Transverse colon (tissue), 4 donors: ENCODE measurements around the gene CELA3B. TPM values are rescaled to one million over a fixed set of nuclear protein-coding genes. Genes with fewer than 3 reads are reported as not detected.
A peak's percentile ranks its signal among the peaks of the same experiment; 100 is the strongest.
"Not testable (repeated sequence)": the region's sequence is repeated elsewhere in the genome, so short reads cannot be mapped to it uniquely, and the experiment has no call there.

ENCODE experiments used
- DNase-seq: peaks from one replicate; pipeline ENCODE4 v3.0.0-alpha.2; 2019
- H3K27ac ChIP-seq, 4 donors: fragments of 200-600 bp; sonication (generic); 2 replicates each; pipeline ENCODE4 v1.5.1; 2016 to 2018; ENCODE audit warnings: inconsistent platforms in 4 of 4
- H3K27me3 ChIP-seq: fragments of 200-600 bp; sonication (generic); 2 replicates; pipeline ENCODE4 v1.5.1; 2017; ENCODE audit warnings: inconsistent platforms
- H3K36me3 ChIP-seq, 4 donors: fragments of 200-600 bp; sonication (generic); 2 replicates each; pipeline ENCODE4 v1.5.1; 2017 to 2019; ENCODE audit warnings: inconsistent platforms in 4 of 4
- H3K4me1 ChIP-seq, 4 donors: fragments of 200-600 bp; sonication (generic); 2 replicates each; pipeline ENCODE4 v1.5.1; 2017 to 2020; ENCODE audit warnings: inconsistent platforms in 4 of 4
- H3K4me3 ChIP-seq, 4 donors: fragments of 200-600 bp; sonication (generic); 1 replicate in 1 of 4; 2 replicates in 3 of 4; pipeline versions ENCODE4 v1.5.1 to v1.6.1; 2017 to 2019; ENCODE audit warnings: inconsistent platforms in 4 of 4
- H3K9me3 ChIP-seq, 2 donors: fragments of 200-600 bp; sonication (generic); 2 replicates each; pipeline ENCODE4 v1.5.1; 2017 to 2019; ENCODE audit warnings: inconsistent platforms in 2 of 2
- CTCF ChIP-seq, 5 experiments: fragments of 200-600 bp in 3 of 5; fragments of 450-650 bp in 2 of 5; sonication (generic) in 3 of 5; IDR thresholded peaks; 1 replicate in 2 of 5; 2 replicates in 3 of 5; pipeline ENCODE4 v1.5.1; 2016 to 2017; ENCODE audit warnings: antibody characterized with exemption in 5 of 5, inconsistent platforms in 3 of 5, mild to moderate bottlenecking in 2 of 5, moderate library complexity in 1 of 5
- EP300 ChIP-seq: sonication (generic); formaldehyde crosslinking; IDR thresholded peaks from one replicate; pipeline ENCODE4 v1.6.1; 2017; ENCODE audit warnings: antibody characterized with exemption, low read depth
- POLR2A ChIP-seq: fragments of 450-650 bp; IDR thresholded peaks from one replicate; pipeline ENCODE4 v1.6.1; 2016; ENCODE audit warnings: antibody characterized with exemption, mild to moderate bottlenecking, moderate library complexity
- POLR2AphosphoS5 ChIP-seq, 3 donors: sonication (generic); formaldehyde crosslinking; IDR thresholded peaks; one replicate each; pipeline ENCODE4 v1.6.1; 2016; ENCODE audit warnings: antibody characterized with exemption in 3 of 3
- WGBS, 2 donors: methylation state at CpG; one replicate each; pipeline ENCODE4 v1.1.5; 2018; ENCODE audit warnings: low coverage in 1 of 2; 5-methylcytosine and 5-hydroxymethylcytosine counted together
- in situ Hi-C, 4 donors: fragments of 200-750 bp; cut with MboI; loops; one replicate each; pipeline versions ENCODE4 v1.15.0 to v1.15.1; 2017; ENCODE audit warnings: low sequenced_read_pairs in 3 of 4, low pct_ligation_motif_present in 1 of 4, low pct_unique_long_range_greater_than_20kb in 1 of 4
- intact Hi-C: fragments of 100-400 bp; cut with DNase I; formaldehyde crosslinking; loops from one replicate; pipeline ENCODE4 v1.15.1; 2023; ENCODE audit warnings: low total_unique reads
- total RNA-seq, 4 donors: library from RNA; depleted of rRNA; stranded (reverse); fragments of >200 nt; gene quantifications; one replicate each; pipeline ENCODE4 v1.1.0, GENCODE V29; 2016

The CELA3B gene
- total RNA-seq, 4 donors from 2014 or later = not detected

- Histone ChIP-seq H3K36me3 (no peaks in the 10 kb centered on the region), H3K4me3 (no peak overlapping the region), H3K27me3 (no peaks in the 10 kb centered on the region), H3K9me3 (no peaks in the 10 kb centered on the region), H3K27ac (peak overlapping the region; percentile 80 to 98 (median 85)), H3K4me1 (peaks cover 7 to 36% (median 30%) of the 10 kb centered on the region in 4 donors)
- in situ Hi-C loops = no loop called here
- 69% methylated on average over 10 of the region's 10 CpGs; no CpG with 5 or more reads in 1 of the 2 donors for WGBS, 2 donors
- DNase-seq = no peak
- no peak for TF ChIP-seq POLR2A
- TF ChIP-seq POLR2AphosphoS5 (IDR thresholded peaks at IDR 0.05) = no peak
- TF ChIP-seq EP300 = no peak
- TF ChIP-seq CTCF (IDR thresholded peaks at IDR 0.05) = no peak
- intact Hi-C loops = no loop called here
Observed at GRCh38 chr1:21942464-21942863, 34.4 kb upstream of the CELA3B start.

GRCh38 chr1:21942959-21943640 lies 33.7 kb upstream of the CELA3B start:
- H3K9me3 ChIP-seq, H3K4me3 ChIP-seq, in situ Hi-C loops, H3K36me3 ChIP-seq, intact Hi-C loops, H3K27me3 ChIP-seq, DNase-seq: not testable (repeated sequence)
- H3K27ac ChIP-seq = peak overlapping the region; percentile 80 to 98 (median 85)
- H3K4me1 ChIP-seq = peaks cover 7 to 32% (median 27%) of the 10 kb centered on the region in 4 donors
- WGBS, 2 donors = 48 to 71% methylated on average over 10 to 19 of the region's 19 CpGs

DNA sequence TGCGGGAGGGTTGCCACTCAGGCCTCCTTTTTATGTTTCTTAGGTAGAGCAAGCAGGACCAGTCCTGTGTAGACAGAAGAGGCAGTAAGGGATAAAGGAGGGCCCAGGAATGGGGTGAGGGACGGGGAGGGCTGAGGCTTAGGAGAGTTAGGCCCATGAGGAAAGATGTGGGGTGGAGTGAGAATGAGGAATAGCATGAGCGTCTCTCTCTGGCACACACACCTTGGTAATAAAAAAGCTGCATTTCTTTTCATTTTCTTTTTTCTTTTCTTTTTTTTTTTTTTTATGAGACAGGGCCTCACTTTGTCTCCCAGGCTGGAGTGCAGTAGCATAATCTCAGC lies 32.1 kb upstream of the CELA3B start:
- intact Hi-C loops (no loop called here), in situ Hi-C loops (no loop called here)
- Histone ChIP-seq H3K36me3 (no peaks in the 10 kb centered on the region), H3K27me3 (no peaks in the 10 kb centered on the region), H3K27ac (peak overlapping the region; percentile 45 to 98 (median 85)), H3K4me3 (no peak overlapping the region), H3K4me1 (peaks cover 3 to 22% (median 15%) of the 10 kb centered on the region in 4 donors), H3K9me3 (no peaks in the 10 kb centered on the region)
- TF ChIP-seq EP300 = no peak
- no peak for TF ChIP-seq CTCF (IDR thresholded peaks at IDR 0.05)
- no peak for TF ChIP-seq POLR2AphosphoS5 (IDR thresholded peaks at IDR 0.05)
- no peak for TF ChIP-seq POLR2A
- 52 to 84% methylated on average over 2 to 3 of the region's 3 CpGs for whole genome bisulfite sequencing, 2 donors
- no peak for DNase-seq

- Histone ChIP-seq H3K27ac (no peak overlapping the region), H3K9me3 (no peaks in the 10 kb centered on the region)
Observed at GRCh38 chr1:21946836-21947587, 29.8 kb upstream of the CELA3B start.

More at GRCh38 chr1:21946836-21947587, 29.8 kb upstream of the CELA3B start:
- 78 to 86% methylated on average over 3 to 11 of the region's 11 CpGs for WGBS, 2 donors
- Histone ChIP-seq H3K4me1 (peaks cover 0 to 12% (median 7%) of the 10 kb centered on the region in 4 donors), H3K36me3 (no peaks in the 10 kb centered on the region), H3K27me3 (no peaks in the 10 kb centered on the region), H3K4me3 (no peak overlapping the region)
- TF ChIP-seq CTCF (IDR thresholded peaks at IDR 0.05) (no peak), POLR2AphosphoS5 (IDR thresholded peaks at IDR 0.05) (no peak), POLR2A (no peak), EP300 (no peak)
- DNase-seq = no peak
- in situ Hi-C loops = no loop called here
- intact Hi-C loops = no loop called here
